ENCODE results near the gene SEMA3G.

Gene SEMA3G

GRCh38 chr3:52394751-52395502, 50.0 kb downstream of the SEMA3G start:
- Histone ChIP-seq H3K14ac (ENCODE audit: low read length in 2 of 2) (no peak overlapping the region), H3K4me1 (ENCODE audit: control insufficient read depth, insufficient read depth, low read depth, low read length) (no peaks in the 10 kb centered on the region), H3K27me3 (ENCODE audit: control insufficient read depth in 1 of 2, insufficient read depth in 1 of 2, low read length in 2 of 2) (peaks cover 0 to 9% of the 10 kb centered on the region in 2 experiments), H3K79me1 (replicated peaks; ENCODE audit: low read length, poor library complexity, severe bottlenecking) (no peaks in the 10 kb centered on the region), H2BK15ac (ENCODE audit: low read depth, poor library complexity, severe bottlenecking) (no peak overlapping the region), H4K91ac (ENCODE audit: low read length) (no peak overlapping the region), H3K4me3 (ENCODE audit: insufficient read depth in 1 of 2, low read depth in 1 of 2, low read length in 2 of 2) (no peak overlapping the region), H2BK5ac (ENCODE audit: low read depth, low read length, poor library complexity, severe bottlenecking) (no peak overlapping the region), H3K23ac (ENCODE audit: low read length in 2 of 2) (no peak overlapping the region), H3K18ac (ENCODE audit: low read depth in 1 of 2, low read length in 2 of 2) (no peak overlapping the region), H4K8ac (ENCODE audit: low read length) (no peak overlapping the region), H3K4me2 (ENCODE audit: low read length, poor library complexity, severe bottlenecking) (no peak overlapping the region), H3K9ac (ENCODE audit: low read length) (no peak overlapping the region), H2BK120ac (ENCODE audit: low read depth, low read length) (no peak overlapping the region), H2AK5ac (ENCODE audit: low read length, severe bottlenecking) (no peak overlapping the region), H2AFZ (ENCODE audit: low read depth, low read length) (no peak overlapping the region), H2BK12ac (ENCODE audit: low read length in 2 of 2) (no peak overlapping the region), H3K9me3 (ENCODE audit: control insufficient read depth, low read length) (no peaks in the 10 kb centered on the region), H3K36me3 (ENCODE audit: control insufficient read depth in 1 of 2, insufficient read depth in 2 of 2, low read depth in 1 of 2, low read length in 2 of 2) (peaks cover 9 to 43% of the 10 kb centered on the region in 2 experiments), H3K27ac (ENCODE audit: low read length, poor library complexity, severe bottlenecking) (no peak overlapping the region), H3K4ac (ENCODE audit: low read depth in 1 of 2, low read length in 2 of 2) (no peak overlapping the region)
- no peak for DNase-seq
- WGBS, result 88% methylated on average over 10 of the region's 10 CpGs

GRCh38 chr3:52393959-52394670, 50.8 kb downstream of the SEMA3G start:
- Histone ChIP-seq H3K4ac (ENCODE audit: low read depth in 1 of 2, low read length in 2 of 2) (no peak overlapping the region), H3K14ac (ENCODE audit: low read length in 2 of 2) (no peak overlapping the region), H3K4me3 (ENCODE audit: insufficient read depth in 1 of 2, low read depth in 1 of 2, low read length in 2 of 2) (no peak overlapping the region), H4K91ac (ENCODE audit: low read length) (no peak overlapping the region), H3K9me3 (ENCODE audit: control insufficient read depth, low read length) (no peaks in the 10 kb centered on the region), H2BK120ac (ENCODE audit: low read depth, low read length) (no peak overlapping the region), H3K27ac (ENCODE audit: low read length, poor library complexity, severe bottlenecking) (no peak overlapping the region), H2BK5ac (ENCODE audit: low read depth, low read length, poor library complexity, severe bottlenecking) (no peak overlapping the region), H3K9ac (ENCODE audit: low read length) (no peak overlapping the region), H3K4me1 (ENCODE audit: control insufficient read depth, insufficient read depth, low read depth, low read length) (no peaks in the 10 kb centered on the region), H3K18ac (ENCODE audit: low read depth in 1 of 2, low read length in 2 of 2) (no peak overlapping the region), H3K36me3 (ENCODE audit: control insufficient read depth in 1 of 2, insufficient read depth in 2 of 2, low read depth in 1 of 2, low read length in 2 of 2) (peaks cover under 1 to 37% of the 10 kb centered on the region in 2 experiments), H2AFZ (ENCODE audit: low read depth, low read length) (no peak overlapping the region), H3K79me1 (replicated peaks; ENCODE audit: low read length, poor library complexity, severe bottlenecking) (no peaks in the 10 kb centered on the region), H3K4me2 (ENCODE audit: low read length, poor library complexity, severe bottlenecking) (no peak overlapping the region), H2BK12ac (ENCODE audit: low read length in 2 of 2) (no peak overlapping the region), H2AK5ac (ENCODE audit: low read length, severe bottlenecking) (no peak overlapping the region), H3K23ac (ENCODE audit: low read length in 2 of 2) (no peak overlapping the region), H2BK15ac (ENCODE audit: low read depth, poor library complexity, severe bottlenecking) (no peak overlapping the region), H4K8ac (ENCODE audit: low read length) (no peak overlapping the region), H3K27me3 (ENCODE audit: control insufficient read depth in 1 of 2, insufficient read depth in 1 of 2, low read length in 2 of 2) (peaks cover 0 to 9% of the 10 kb centered on the region in 2 experiments)
- 93% methylated on average over 18 of the region's 18 CpGs for WGBS
- DNase-seq, result no peak

GRCh38 chr3:52393131-52393807, 51.6 kb downstream of the SEMA3G start:
- no peak overlapping the region for H2BK15ac ChIP-seq (ENCODE audit: low read depth, poor library complexity, severe bottlenecking)
- H3K4me2 ChIP-seq (ENCODE audit: low read length, poor library complexity, severe bottlenecking), result no peak overlapping the region
- no peak overlapping the region for H3K4ac ChIP-seq (ENCODE audit: low read depth in 1 of 2, low read length in 2 of 2)
- H3K27ac ChIP-seq (ENCODE audit: low read length, poor library complexity, severe bottlenecking), result no peak overlapping the region
- H3K4me1 ChIP-seq (ENCODE audit: control insufficient read depth, insufficient read depth, low read depth, low read length), result no peaks in the 10 kb centered on the region
- 88% methylated on average over 18 of the region's 18 CpGs for WGBS
- H3K9ac ChIP-seq (ENCODE audit: low read length), result no peak overlapping the region
- no peaks in the 10 kb centered on the region for H3K79me1 ChIP-seq (replicated peaks; ENCODE audit: low read length, poor library complexity, severe bottlenecking)
- H2BK120ac ChIP-seq (ENCODE audit: low read depth, low read length), result no peak overlapping the region
- no peaks in the 10 kb centered on the region for H3K9me3 ChIP-seq (ENCODE audit: control insufficient read depth, low read length)
- no peak overlapping the region for H2AFZ ChIP-seq (ENCODE audit: low read depth, low read length)
- no peak overlapping the region for H2AK5ac ChIP-seq (ENCODE audit: low read length, severe bottlenecking)
- H2BK12ac ChIP-seq (ENCODE audit: low read length in 2 of 2), result no peak overlapping the region
- H2BK5ac ChIP-seq (ENCODE audit: low read depth, low read length, poor library complexity, severe bottlenecking), result no peak overlapping the region
- no peak overlapping the region for H4K91ac ChIP-seq (ENCODE audit: low read length)
- no peak overlapping the region for H3K14ac ChIP-seq (ENCODE audit: low read length in 2 of 2)
- peaks cover 0 to 31% of the 10 kb centered on the region in 2 experiments for H3K36me3 ChIP-seq (ENCODE audit: control insufficient read depth in 1 of 2, insufficient read depth in 2 of 2, low read depth in 1 of 2, low read length in 2 of 2)
- H3K23ac ChIP-seq (ENCODE audit: low read length in 2 of 2), result no peak overlapping the region
- no peak overlapping the region for H4K8ac ChIP-seq (ENCODE audit: low read length)
- H3K4me3 ChIP-seq (ENCODE audit: insufficient read depth in 1 of 2, low read depth in 1 of 2, low read length in 2 of 2), result no peak overlapping the region
- H3K18ac ChIP-seq (ENCODE audit: low read depth in 1 of 2, low read length in 2 of 2), result no peak overlapping the region
- peaks cover 0 to 9% of the 10 kb centered on the region in 2 experiments for H3K27me3 ChIP-seq (ENCODE audit: control insufficient read depth in 1 of 2, insufficient read depth in 1 of 2, low read length in 2 of 2)
- DNase-seq, result no peak

All from mesenchymal stem cell (in vitro differentiated cells and primary cell).